SK-N-SH (cell line): Measurements from ENCODE around the gene UBD.

Experiments
- CTCF ChIP-seq: fragments of 200-600 bp; sonication (generic); IDR thresholded peaks from 2 replicates; pipeline ENCODE4 v1.6.1; 2017; ENCODE audit warnings: antibody characterized with exemption, mild to moderate bottlenecking, moderate library complexity
- FOXM1 ChIP-seq: IDR thresholded peaks from 2 replicates; pipeline ENCODE4 v1.4.0; 2012; ENCODE audit warnings: low read depth, mild to moderate bottlenecking
- MAX ChIP-seq: IDR thresholded peaks from 2 replicates; pipeline ENCODE4 v1.4.0; 2012; ENCODE audit warnings: low read depth
- NRF1 ChIP-seq: IDR thresholded peaks from 2 replicates; pipeline ENCODE4 v1.6.1; 2012; ENCODE audit warnings: low read depth, mild to moderate bottlenecking, low read length
- POLR2AphosphoS5 ChIP-seq: IDR thresholded peaks from 2 replicates; pipeline ENCODE4 v1.6.1; 2012; ENCODE audit warnings: low read depth, low read length
- RAD21 ChIP-seq: IDR thresholded peaks from 2 replicates; pipeline ENCODE4 v1.6.1; 2012; ENCODE audit warnings: mild to moderate bottlenecking, low read length
- SIN3A ChIP-seq: IDR thresholded peaks from 2 replicates; pipeline ENCODE4 v1.6.1; 2012; ENCODE audit warnings: low read depth, mild to moderate bottlenecking, low read length, moderate library complexity, borderline replicate concordance
- TEAD4 ChIP-seq: IDR thresholded peaks from 2 replicates; pipeline ENCODE4 v1.4.0; 2012; ENCODE audit warnings: mild to moderate bottlenecking, borderline replicate concordance; ENCODE audit not compliant: insufficient read depth

- TF ChIP-seq MAX = no peak
- TF ChIP-seq TEAD4 = no peak
- no peak for TF ChIP-seq POLR2AphosphoS5
- TF ChIP-seq CTCF = no peak
- no peak for TF ChIP-seq FOXM1
- TF ChIP-seq RAD21 = no peak
- TF ChIP-seq SIN3A = no peak
- TF ChIP-seq NRF1 = no peak
These were observed 21.7 kb downstream of the UBD start for GRCh38 chr6:29537714-29538403.
